CD4-positive, alpha-beta T cell (primary cell): ENCODE results near the gene UBA6. TPM values are rescaled to one million over a fixed set of nuclear protein-coding genes. Genes with fewer than 3 reads are reported as not detected.

Experiments used
- ATAC-seq: fragments of 200-7000 bp; cut with Tn5 transposase; one replicate; pipeline ENCODE4 v1.10.0; 2022; ENCODE audit warnings: mild to moderate bottlenecking; ENCODE audit not compliant: poor library complexity
- CTCF ChIA-PET: fragments of 350-600 bp; sonication (Branson Sonifier 250); formaldehyde crosslinking; loops from one replicate; lab custom pipeline; 2021; ENCODE audit warnings: antibody characterized with exemption, inconsistent platforms; lab: Charles Lee
- POLR2A ChIA-PET: fragments of 350-600 bp; sonication (Branson Sonifier 250); formaldehyde crosslinking; loops from one replicate; lab custom pipeline; 2021; ENCODE audit warnings: antibody characterized with exemption, inconsistent platforms; lab: Charles Lee
- DNase-seq, 14 experiments: peaks; one replicate each; pipeline ENCODE4 v3.0.0-alpha.2; 2013 to 2020; ENCODE audit warnings: mixed read lengths in 2 of 14
- H3K27ac ChIP-seq, 2 donors: one replicate each; pipeline versions ENCODE4 v1.5.1 to v1.7.0; 2013; ENCODE audit warnings: low read length in 2 of 2, low read depth in 1 of 2, mild to moderate bottlenecking in 1 of 2
- H3K27me3 ChIP-seq, 2 experiments: 1 replicate in 1 of 2; 2 replicates in 1 of 2; pipeline versions ENCODE4 v1.6.1 to v1.7.0; 2013; ENCODE audit warnings: low read length in 2 of 2, control low read depth in 1 of 2, mild to moderate bottlenecking in 1 of 2, moderate library complexity in 1 of 2; ENCODE audit not compliant: insufficient read depth in 2 of 2, control insufficient read depth in 1 of 2
- H3K36me3 ChIP-seq: one replicate; pipeline ENCODE4 v1.6.1; 2013; ENCODE audit warnings: low read length, control low read depth; ENCODE audit not compliant: insufficient read depth
- H3K4me1 ChIP-seq: one replicate; pipeline ENCODE4 v1.6.1; 2013; ENCODE audit warnings: low read length, control low read depth; ENCODE audit not compliant: insufficient read depth
- H3K4me3 ChIP-seq: one replicate; pipeline ENCODE4 v1.5.1; 2013; ENCODE audit warnings: mild to moderate bottlenecking, low read length, moderate library complexity
- H3K9me3 ChIP-seq, 2 experiments: 1 replicate in 1 of 2; 2 replicates in 1 of 2; pipeline versions ENCODE4 v1.6.1 to v1.7.0; 2013; ENCODE audit warnings: low read length in 2 of 2, mild to moderate bottlenecking in 2 of 2, control low read depth in 1 of 2, moderate library complexity in 1 of 2; ENCODE audit not compliant: control insufficient read depth in 1 of 2, insufficient read depth in 1 of 2
- H3K27ac Mint-ChIP-seq: one replicate; pipeline ENCODE4 v1.8.0; 2020; ENCODE audit warnings: mixed read lengths
- H3K27me3 Mint-ChIP-seq: one replicate; pipeline ENCODE4 v1.8.0; 2021; ENCODE audit warnings: mixed read lengths
- H3K36me3 Mint-ChIP-seq: one replicate; pipeline ENCODE4 v1.8.0; 2021; ENCODE audit warnings: low read depth, mixed read lengths
- H3K4me1 Mint-ChIP-seq: one replicate; pipeline ENCODE4 v1.8.0; 2021; ENCODE audit warnings: low read depth, mixed read lengths
- H3K4me3 Mint-ChIP-seq: one replicate; pipeline ENCODE4 v1.8.0; 2020; ENCODE audit warnings: mild to moderate bottlenecking, mixed read lengths
- H3K9me3 Mint-ChIP-seq: one replicate; pipeline ENCODE4 v1.8.0; 2020; ENCODE audit warnings: mixed read lengths
- intact Hi-C, 2 experiments: fragments of 100-400 bp; cut with DNase I in 1 of 2; cut with micrococcal nuclease in 1 of 2; formaldehyde crosslinking; loops; one replicate each; pipeline versions ENCODE4 v1.15.1 to v1.9.0; 2023 to 2025; cut with DNase I, micrococcal nuclease
- total RNA-seq, 174 experiments: library from RNA in 2 of 174; stranded (reverse) in 2 of 174; gene quantifications; one replicate each; pipeline ENCODE4 v1.2.3 and lab custom pipeline; 2021 to 2026
- TF ChIP-seq, protein P1 (sequence below): fragments of 200-600 bp; IDR thresholded peaks from one replicate; pipeline ENCODE4 v1.8.0; 2022; ENCODE audit warnings: antibody characterized with exemption, mild to moderate bottlenecking

Gene UBA6
- total RNA-seq, 2 experiments from 2014 or later, result 33.4 to 45.5 TPM

GRCh38 chr4:67604749-67605148 lies 96.2 kb downstream of the UBA6 start:
- Mint-ChIP-seq H3K27me3 (no peaks in the 10 kb centered on the region), H3K27ac (no peak overlapping the region), H3K9me3 (peaks cover 4% of the 10 kb centered on the region), H3K4me1 (peaks cover 4% of the 10 kb centered on the region), H3K36me3 (peaks cover 59% of the 10 kb centered on the region), H3K4me3 (no peak overlapping the region)
- Histone ChIP-seq H3K36me3 (no peaks in the 10 kb centered on the region), H3K27ac (no peak overlapping the region), H3K27me3 (no peaks in the 10 kb centered on the region), H3K4me1 (no peaks in the 10 kb centered on the region), H3K4me3 (no peak overlapping the region), H3K9me3 (no peaks in the 10 kb centered on the region)
- DNase-seq, result no peak
- ChIA-PET CTCF (interaction anchor here (1.8 kb wide), 1 partner anchor 17 kb away, joined by 4 read pairs; no protein-coding TSS in a partner anchor), POLR2A (interaction anchor here (0.8 kb wide), 1 partner anchor 17 kb away, joined by 3 read pairs; no protein-coding TSS in a partner anchor)
- intact Hi-C loops, result no loop called here
- TF ChIP-seq, protein P1, sequence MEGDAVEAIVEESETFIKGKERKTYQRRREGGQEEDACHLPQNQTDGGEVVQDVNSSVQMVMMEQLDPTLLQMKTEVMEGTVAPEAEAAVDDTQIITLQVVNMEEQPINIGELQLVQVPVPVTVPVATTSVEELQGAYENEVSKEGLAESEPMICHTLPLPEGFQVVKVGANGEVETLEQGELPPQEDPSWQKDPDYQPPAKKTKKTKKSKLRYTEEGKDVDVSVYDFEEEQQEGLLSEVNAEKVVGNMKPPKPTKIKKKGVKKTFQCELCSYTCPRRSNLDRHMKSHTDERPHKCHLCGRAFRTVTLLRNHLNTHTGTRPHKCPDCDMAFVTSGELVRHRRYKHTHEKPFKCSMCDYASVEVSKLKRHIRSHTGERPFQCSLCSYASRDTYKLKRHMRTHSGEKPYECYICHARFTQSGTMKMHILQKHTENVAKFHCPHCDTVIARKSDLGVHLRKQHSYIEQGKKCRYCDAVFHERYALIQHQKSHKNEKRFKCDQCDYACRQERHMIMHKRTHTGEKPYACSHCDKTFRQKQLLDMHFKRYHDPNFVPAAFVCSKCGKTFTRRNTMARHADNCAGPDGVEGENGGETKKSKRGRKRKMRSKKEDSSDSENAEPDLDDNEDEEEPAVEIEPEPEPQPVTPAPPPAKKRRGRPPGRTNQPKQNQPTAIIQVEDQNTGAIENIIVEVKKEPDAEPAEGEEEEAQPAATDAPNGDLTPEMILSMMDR, result no peak
- no peak for ATAC-seq

GRCh38 chr4:67604029-67604381 lies 97.0 kb downstream of the UBA6 start:
- Histone ChIP-seq H3K4me3 (no peak overlapping the region), H3K9me3 (no peaks in the 10 kb centered on the region), H3K4me1 (no peaks in the 10 kb centered on the region), H3K36me3 (no peaks in the 10 kb centered on the region), H3K27me3 (no peaks in the 10 kb centered on the region), H3K27ac (no peak overlapping the region)
- ChIA-PET POLR2A (no interaction called here), CTCF (no interaction called here)
- H3K4me1 Mint-ChIP-seq, result peaks cover 4% of the 10 kb centered on the region
- ATAC-seq (no peak), DNase-seq (no peak)
- TF ChIP-seq, protein P1, result no peak
- no peaks in the 10 kb centered on the region for H3K27me3 Mint-ChIP-seq
- H3K36me3 Mint-ChIP-seq, result peaks cover 53% of the 10 kb centered on the region
- intact Hi-C loops, result no loop called here
- H3K9me3 Mint-ChIP-seq, result peaks cover 4% of the 10 kb centered on the region
- H3K4me3 Mint-ChIP-seq, result no peak overlapping the region
- H3K27ac Mint-ChIP-seq, result no peak overlapping the region

DNA sequence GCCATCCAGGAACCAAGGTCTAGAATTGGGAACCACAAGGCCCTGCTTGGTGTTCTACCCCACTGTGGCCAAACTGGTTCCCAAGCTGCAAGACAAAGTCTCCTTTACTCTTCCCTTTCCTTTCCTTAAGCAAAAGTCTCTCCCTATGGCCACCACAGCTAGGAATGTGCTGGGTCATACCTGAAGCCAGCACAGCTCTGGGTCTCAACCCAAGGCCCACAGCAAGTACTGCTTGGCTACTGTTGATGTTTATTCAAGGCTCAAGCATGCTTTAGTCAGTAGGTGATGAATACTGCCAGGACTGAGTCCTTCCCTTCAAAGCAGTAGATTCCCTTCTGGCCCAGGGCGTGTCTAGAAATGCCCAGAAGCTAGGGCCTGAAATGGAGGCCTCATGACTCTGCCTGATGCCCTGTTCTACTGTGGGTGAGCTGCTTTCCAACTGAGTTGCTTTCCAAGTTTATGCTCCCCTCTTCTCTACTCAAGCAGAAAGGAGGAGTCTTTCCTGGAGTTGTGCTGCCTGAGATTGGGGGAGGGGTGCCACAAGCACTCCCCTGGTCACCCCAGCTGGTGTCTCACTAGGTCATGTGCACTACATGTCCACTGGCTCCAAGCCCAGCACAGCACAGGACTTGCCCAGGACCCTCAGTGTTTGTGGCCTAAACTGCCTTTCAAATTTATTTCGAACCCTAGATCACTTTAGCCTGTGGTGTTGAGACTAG lies 97.5 kb downstream of the UBA6 start:
- no peak for DNase-seq
- H3K27me3 Mint-ChIP-seq, result no peaks in the 10 kb centered on the region
- ATAC-seq, result no peak
- no peaks in the 10 kb centered on the region for H3K4me1 ChIP-seq
- H3K4me3 Mint-ChIP-seq, result no peak overlapping the region
- H3K27ac ChIP-seq, result no peak overlapping the region
- TF ChIP-seq, protein P1, result no peak
- H3K27me3 ChIP-seq, result no peaks in the 10 kb centered on the region
- CTCF ChIA-PET, result no interaction called here
- intact Hi-C loops, result no loop called here
- H3K27ac Mint-ChIP-seq, result no peak overlapping the region
- peaks cover 4% of the 10 kb centered on the region for H3K9me3 Mint-ChIP-seq
- peaks cover 4% of the 10 kb centered on the region for H3K4me1 Mint-ChIP-seq
- POLR2A ChIA-PET, result no interaction called here
- no peaks in the 10 kb centered on the region for H3K9me3 ChIP-seq
- no peak overlapping the region for H3K4me3 ChIP-seq
- H3K36me3 ChIP-seq, result no peaks in the 10 kb centered on the region
- H3K36me3 Mint-ChIP-seq, result peaks cover 52% of the 10 kb centered on the region
